Panc1 (cell line): ENCODE data around the gene LGR4. TPM values are rescaled to one million over a fixed set of nuclear protein-coding genes. Genes with fewer than 3 reads are reported as not detected.
A peak's percentile ranks its signal among the peaks of the same experiment; 100 is the strongest.

Experiments used
- ATAC-seq: fragments of 200-7000 bp; cut with Tn5 transposase; 2 replicates; pipeline ENCODE4 v1.9.1; 2020; ENCODE audit warnings: mild to moderate bottlenecking, moderate library complexity
- BruUV-seq: library from RNA; stranded (reverse); fragments of 400-500 nt; replicated peaks from 2 replicates; lab custom pipeline; 2021; lab: Mats Ljungman, UMichigan
- CTCF ChIA-PET: fragments of 300-600 bp; sonication (Branson Sonifier 250); formaldehyde crosslinking; loops from one replicate; lab custom pipeline; 2022; ENCODE audit warnings: antibody characterized with exemption; lab: Charles Lee
- POLR2A ChIA-PET: fragments of 300-600 bp; sonication (Branson Sonifier 250); formaldehyde crosslinking; loops from one replicate; lab custom pipeline; 2022; ENCODE audit warnings: antibody characterized with exemption; lab: Charles Lee
- DNase-seq: peaks from one replicate; pipeline ENCODE4 v3.0.0-alpha.2; 2010; ENCODE audit warnings: low read depth, low spot score
- H3K27ac ChIP-seq: 2 replicates; pipeline ENCODE4 v1.5.1; 2011; ENCODE audit warnings: mild to moderate bottlenecking, low read length, inconsistent platforms
- H3K27me3 ChIP-seq: fragments of 200-500 bp; sonication (Bioruptor generic); 2 replicates; pipeline ENCODE4 v1.6.0; 2014; ENCODE audit warnings: low read length, inconsistent platforms; ENCODE audit not compliant: control insufficient read depth, insufficient read depth
- H3K36me3 ChIP-seq: fragments of 200-500 bp; sonication (Bioruptor generic); 2 replicates; pipeline ENCODE4 v1.5.1; 2014; ENCODE audit warnings: inconsistent platforms, mild to moderate bottlenecking, low read length, moderate library complexity; ENCODE audit not compliant: control insufficient read depth, insufficient read depth
- H3K4me1 ChIP-seq: 2 replicates; pipeline ENCODE4 v1.5.1; 2011; ENCODE audit warnings: inconsistent platforms, mild to moderate bottlenecking, low read length, moderate library complexity; ENCODE audit not compliant: control insufficient read depth, insufficient read depth
- H3K4me3 ChIP-seq, 2 experiments: 2 replicates each; pipeline ENCODE4 v1.5.1; 2011 to 2012; ENCODE audit warnings: low read depth in 2 of 2, low read length in 2 of 2, mild to moderate bottlenecking in 2 of 2, inconsistent platforms in 1 of 2, moderate library complexity in 1 of 2
- H3K9me3 ChIP-seq: fragments of 200-500 bp; sonication (Bioruptor generic); 2 replicates; pipeline ENCODE4 v1.5.1; 2014; ENCODE audit warnings: low read depth, mild to moderate bottlenecking, inconsistent platforms, low read length, moderate library complexity; ENCODE audit not compliant: control insufficient read depth, insufficient read depth
- POLR2AphosphoS5 ChIP-seq: IDR thresholded peaks from 2 replicates; pipeline ENCODE4 v1.6.1; 2012; ENCODE audit warnings: mild to moderate bottlenecking, low read depth, low read length, moderate library complexity
- SIN3A ChIP-seq: IDR thresholded peaks from 2 replicates; pipeline ENCODE4 v1.6.1; 2012; ENCODE audit warnings: low read depth, mild to moderate bottlenecking, low read length, moderate library complexity, borderline replicate concordance; ENCODE audit not compliant: insufficient read depth
- TCF7L2 ChIP-seq: IDR thresholded peaks from 2 replicates; pipeline ENCODE4 v1.6.1; 2011; ENCODE audit warnings: mild to moderate bottlenecking, low read depth, low read length, inconsistent platforms
- in situ Hi-C: cut with HindIII; loops from 2 replicates; pipeline ENCODE4 v1.10.0; 2016; ENCODE audit warnings: low sequenced_read_pairs, low pct_unique_long_range_greater_than_20kb
- intact Hi-C: fragments of 100-400 bp; cut with micrococcal nuclease; formaldehyde crosslinking; loops from one replicate; pipeline ENCODE4 v1.10.0; 2022; ENCODE audit not compliant: unreplicated experiment
- total RNA-seq: library from RNA; stranded (reverse); gene quantifications from one replicate; pipeline ENCODE4 v1.2.1, GENCODE V29; 2021; ENCODE audit not compliant: unreplicated experiment
- TF ChIP-seq, protein P1 (sequence below), 2 experiments: IDR thresholded peaks; 2 replicates each; pipeline ENCODE4 v1.6.1; 2011 to 2012; ENCODE audit warnings: low read depth in 2 of 2, control low read depth in 1 of 2, low read length in 1 of 2, mild to moderate bottlenecking in 1 of 2, moderate library complexity in 1 of 2; ENCODE audit not compliant: insufficient read depth in 1 of 2
- TF ChIP-seq, protein P2 (sequence below): fragments of 450-650 bp; IDR thresholded peaks from 2 replicates; pipeline ENCODE4 v1.5.1; 2017; ENCODE audit warnings: mild to moderate bottlenecking

LGR4 gene
- total RNA-seq, 1 experiment from 2014 or later = 61.8 TPM

DNA sequence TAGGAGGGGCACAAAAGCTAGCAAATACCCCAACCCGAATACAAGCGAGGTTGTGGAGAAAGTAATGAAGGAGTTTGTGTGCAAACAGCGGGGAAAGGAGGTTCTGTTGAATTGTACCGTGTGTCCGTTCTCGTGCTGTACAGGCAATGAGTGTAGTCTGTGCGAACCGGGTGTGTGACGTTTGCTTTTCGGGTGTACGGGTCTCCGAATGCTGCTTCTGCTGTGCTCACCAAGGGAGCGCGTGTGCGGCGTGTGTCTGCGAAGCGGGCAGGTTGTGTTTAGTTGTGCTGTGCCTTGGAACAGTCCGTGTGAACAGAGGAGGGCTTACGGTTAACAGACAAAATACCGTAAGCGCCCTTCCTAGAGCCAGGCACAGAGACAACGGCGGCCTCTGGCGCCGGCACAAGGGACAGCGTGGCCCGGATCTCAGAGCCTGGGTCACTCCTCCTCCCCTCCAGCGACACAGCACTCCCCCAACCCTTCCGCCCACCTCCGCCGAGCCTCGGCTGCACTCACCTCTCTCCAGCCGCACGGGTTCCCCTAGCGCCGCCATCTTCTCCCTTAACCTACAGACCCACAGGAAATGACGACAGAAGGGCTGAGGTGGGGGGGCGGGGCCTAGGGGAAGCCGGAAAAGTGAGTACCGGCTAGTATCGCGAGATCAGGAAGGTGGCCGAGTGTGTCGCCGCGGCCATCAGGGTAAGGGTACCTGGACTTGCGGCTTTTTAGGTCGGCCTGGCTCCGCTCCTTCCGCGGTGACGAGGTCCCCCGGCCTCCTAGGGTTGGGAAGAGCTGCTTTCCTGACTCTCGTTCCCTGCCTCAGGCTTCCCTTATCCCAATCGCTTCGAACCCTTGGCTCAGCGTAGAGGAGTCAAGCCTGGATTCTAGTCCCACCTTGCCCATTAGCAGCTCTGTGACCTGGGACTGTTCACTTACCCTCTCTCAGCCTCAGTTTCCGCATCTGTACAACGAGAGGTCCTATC is 33.9 kb upstream of the LGR4 start, which contains the start of gene LIN7C:
Gene LIN7C (minus strand): TSS at position 570 of the 983 bp plus-strand sequence. CDS start 17 bp downstream, at position 553.
- H3K4me3 ChIP-seq = peak within 1 kb of the TSS; percentile 71 to 90
- H3K27me3 ChIP-seq = no peaks in the 10 kb centered on the region
- ChIA-PET CTCF (no interaction called here), POLR2A (no interaction called here)
- H3K36me3 ChIP-seq = peaks cover 8% of the 10 kb centered on the region; the same call in 1 of the 2 replicates
- ATAC-seq (peak; percentile 100), DNase-seq (peak; percentile 72)
- in situ Hi-C loops (no loop called here), intact Hi-C loops (no loop called here)
- peak within 1 kb of the TSS; percentile 98 for H3K27ac ChIP-seq
- no peaks in the 10 kb centered on the region for H3K9me3 ChIP-seq
- TSS peak; percentile 89 for BruUV-seq
- TF ChIP-seq SIN3A = peak; percentile 76; the same call in 1 of the 2 replicates
- TF ChIP-seq POLR2AphosphoS5 = peak; percentile 96
- no peak for TF ChIP-seq TCF7L2
- H3K4me1 ChIP-seq = peaks cover 13% of the 10 kb centered on the region; the same call in 1 of the 2 replicates

DNA sequence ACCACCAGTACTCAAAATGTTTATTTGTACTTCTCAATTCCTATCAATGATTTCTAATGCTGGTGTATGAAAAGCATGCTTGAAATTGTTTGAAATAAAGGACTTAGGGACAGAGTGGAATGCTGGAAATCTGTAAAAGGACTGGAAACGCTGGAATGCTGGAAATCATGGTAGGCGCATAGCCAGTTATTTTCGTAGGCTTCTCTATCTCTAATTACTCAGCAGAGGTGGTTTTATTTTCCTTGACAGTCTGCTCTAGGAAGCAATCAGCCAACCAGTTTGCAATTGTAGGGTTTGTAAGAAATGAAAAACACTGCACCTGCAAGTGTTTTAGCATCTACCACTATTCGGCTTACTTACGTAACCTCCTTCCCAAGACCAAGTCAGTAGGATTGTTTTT is 33.2 kb upstream of the LGR4 start:
- Histone ChIP-seq H3K36me3 (peaks cover 15% of the 10 kb centered on the region), H3K4me1 (peaks cover 13% of the 10 kb centered on the region; the same call in 1 of the 2 replicates), H3K27ac (peak overlapping the region; percentile 98), H3K9me3 (no peaks in the 10 kb centered on the region), H3K27me3 (no peaks in the 10 kb centered on the region), H3K4me3 (peak overlapping the region; percentile 71 to 90)
- intact Hi-C loops = no loop called here
- no peak for DNase-seq
- no peak for TF ChIP-seq POLR2AphosphoS5
- TF ChIP-seq, protein P1, sequence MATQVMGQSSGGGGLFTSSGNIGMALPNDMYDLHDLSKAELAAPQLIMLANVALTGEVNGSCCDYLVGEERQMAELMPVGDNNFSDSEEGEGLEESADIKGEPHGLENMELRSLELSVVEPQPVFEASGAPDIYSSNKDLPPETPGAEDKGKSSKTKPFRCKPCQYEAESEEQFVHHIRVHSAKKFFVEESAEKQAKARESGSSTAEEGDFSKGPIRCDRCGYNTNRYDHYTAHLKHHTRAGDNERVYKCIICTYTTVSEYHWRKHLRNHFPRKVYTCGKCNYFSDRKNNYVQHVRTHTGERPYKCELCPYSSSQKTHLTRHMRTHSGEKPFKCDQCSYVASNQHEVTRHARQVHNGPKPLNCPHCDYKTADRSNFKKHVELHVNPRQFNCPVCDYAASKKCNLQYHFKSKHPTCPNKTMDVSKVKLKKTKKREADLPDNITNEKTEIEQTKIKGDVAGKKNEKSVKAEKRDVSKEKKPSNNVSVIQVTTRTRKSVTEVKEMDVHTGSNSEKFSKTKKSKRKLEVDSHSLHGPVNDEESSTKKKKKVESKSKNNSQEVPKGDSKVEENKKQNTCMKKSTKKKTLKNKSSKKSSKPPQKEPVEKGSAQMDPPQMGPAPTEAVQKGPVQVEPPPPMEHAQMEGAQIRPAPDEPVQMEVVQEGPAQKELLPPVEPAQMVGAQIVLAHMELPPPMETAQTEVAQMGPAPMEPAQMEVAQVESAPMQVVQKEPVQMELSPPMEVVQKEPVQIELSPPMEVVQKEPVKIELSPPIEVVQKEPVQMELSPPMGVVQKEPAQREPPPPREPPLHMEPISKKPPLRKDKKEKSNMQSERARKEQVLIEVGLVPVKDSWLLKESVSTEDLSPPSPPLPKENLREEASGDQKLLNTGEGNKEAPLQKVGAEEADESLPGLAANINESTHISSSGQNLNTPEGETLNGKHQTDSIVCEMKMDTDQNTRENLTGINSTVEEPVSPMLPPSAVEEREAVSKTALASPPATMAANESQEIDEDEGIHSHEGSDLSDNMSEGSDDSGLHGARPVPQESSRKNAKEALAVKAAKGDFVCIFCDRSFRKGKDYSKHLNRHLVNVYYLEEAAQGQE (IDR thresholded peaks at IDR 0.05; ENCODE audit: insufficient read depth in 1 of 2, low read depth in 2 of 2, low read length in 1 of 2) = no peak
- no peak for TF ChIP-seq SIN3A
- TF ChIP-seq, protein P2, sequence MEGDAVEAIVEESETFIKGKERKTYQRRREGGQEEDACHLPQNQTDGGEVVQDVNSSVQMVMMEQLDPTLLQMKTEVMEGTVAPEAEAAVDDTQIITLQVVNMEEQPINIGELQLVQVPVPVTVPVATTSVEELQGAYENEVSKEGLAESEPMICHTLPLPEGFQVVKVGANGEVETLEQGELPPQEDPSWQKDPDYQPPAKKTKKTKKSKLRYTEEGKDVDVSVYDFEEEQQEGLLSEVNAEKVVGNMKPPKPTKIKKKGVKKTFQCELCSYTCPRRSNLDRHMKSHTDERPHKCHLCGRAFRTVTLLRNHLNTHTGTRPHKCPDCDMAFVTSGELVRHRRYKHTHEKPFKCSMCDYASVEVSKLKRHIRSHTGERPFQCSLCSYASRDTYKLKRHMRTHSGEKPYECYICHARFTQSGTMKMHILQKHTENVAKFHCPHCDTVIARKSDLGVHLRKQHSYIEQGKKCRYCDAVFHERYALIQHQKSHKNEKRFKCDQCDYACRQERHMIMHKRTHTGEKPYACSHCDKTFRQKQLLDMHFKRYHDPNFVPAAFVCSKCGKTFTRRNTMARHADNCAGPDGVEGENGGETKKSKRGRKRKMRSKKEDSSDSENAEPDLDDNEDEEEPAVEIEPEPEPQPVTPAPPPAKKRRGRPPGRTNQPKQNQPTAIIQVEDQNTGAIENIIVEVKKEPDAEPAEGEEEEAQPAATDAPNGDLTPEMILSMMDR = no peak
- TF ChIP-seq TCF7L2 = no peak
- ChIA-PET CTCF (no interaction called here), POLR2A (no interaction called here)
- ATAC-seq = no peak
- in situ Hi-C loops = no loop called here
- no TSS peak for BruUV-seq
